ENCODE measurements around the gene CYP27C1. TPM values are rescaled to one million over a fixed set of nuclear protein-coding genes. Genes with fewer than 3 reads are reported as not detected.
"Not testable (repeated sequence)": the region's sequence is repeated elsewhere in the genome, so short reads cannot be mapped to it uniquely, and the experiment has no call there.

CYP27C1 gene
- total RNA-seq, 1 donor from 2014 or later: 3.0 TPM

DNA sequence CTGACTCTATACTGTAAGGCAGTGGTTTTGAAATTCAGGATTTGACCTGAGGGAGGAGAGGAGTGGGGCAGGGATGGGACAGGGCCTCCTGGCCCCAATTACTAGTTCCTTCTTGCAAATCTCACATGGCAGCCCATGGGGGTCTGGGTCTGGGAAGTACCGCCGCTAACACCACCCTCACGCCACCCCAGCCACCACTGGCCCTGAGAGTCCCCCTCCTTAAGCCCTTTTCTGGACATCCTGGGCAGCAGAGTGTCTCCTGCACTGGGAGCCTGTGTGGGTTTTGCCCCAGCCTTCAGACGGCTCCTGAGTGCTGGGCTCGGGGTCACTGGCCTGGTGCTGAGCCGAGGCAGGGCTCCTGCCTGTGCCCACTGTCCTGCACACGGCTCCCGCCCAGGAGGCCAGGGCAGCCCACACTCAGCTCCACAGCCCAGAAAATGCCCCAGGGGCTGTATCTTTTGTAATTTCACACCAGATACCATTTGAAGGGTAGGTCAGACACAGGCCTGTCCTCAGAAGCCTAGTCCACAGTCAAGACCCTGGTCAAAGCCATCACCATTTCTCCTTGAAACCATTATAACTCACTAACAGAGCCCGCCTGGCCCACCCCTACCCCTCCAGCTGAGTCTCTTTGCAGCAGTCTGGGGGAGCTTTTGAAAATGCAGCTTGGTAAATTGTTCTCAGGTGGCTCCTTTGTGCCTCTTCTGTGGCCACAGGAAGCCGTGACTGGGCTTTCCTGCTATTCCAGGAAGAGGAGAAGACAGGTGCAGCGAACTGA lies 55.1 kb downstream of the CYP27C1 start:
- no peak overlapping the region for H3K9ac ChIP-seq
- H2AFZ ChIP-seq (replicated peaks): no peak overlapping the region
- no peaks in the 10 kb centered on the region for H3F3A ChIP-seq (ENCODE audit: low read depth)
- Mint-ChIP-seq H3K27me3 (ENCODE audit: insufficient read depth, low read depth) (peaks cover 2% of the 10 kb centered on the region), H3K4me1 (peaks cover 14% of the 10 kb centered on the region), H3K9me3 (no peaks in the 10 kb centered on the region), H3K36me3 (no peaks in the 10 kb centered on the region), H3K27ac (no peak overlapping the region), H3K4me3 (no peak overlapping the region)
- no peaks in the 10 kb centered on the region for H3K79me2 ChIP-seq (ENCODE audit: low read depth)
- H3K4me2 ChIP-seq: no peak overlapping the region
- no peaks in the 10 kb centered on the region for H4K20me1 ChIP-seq (ENCODE audit: low read depth)
- no peaks in the 10 kb centered on the region for H3K27me3 ChIP-seq
- H3K4me3 ChIP-seq: no peak overlapping the region
- DNase-seq (ENCODE audit: low spot score): no peak
- no peaks in the 10 kb centered on the region for H3K36me3 ChIP-seq
- H3K4me1 ChIP-seq: no peaks in the 10 kb centered on the region
- TF ChIP-seq, protein P1, sequence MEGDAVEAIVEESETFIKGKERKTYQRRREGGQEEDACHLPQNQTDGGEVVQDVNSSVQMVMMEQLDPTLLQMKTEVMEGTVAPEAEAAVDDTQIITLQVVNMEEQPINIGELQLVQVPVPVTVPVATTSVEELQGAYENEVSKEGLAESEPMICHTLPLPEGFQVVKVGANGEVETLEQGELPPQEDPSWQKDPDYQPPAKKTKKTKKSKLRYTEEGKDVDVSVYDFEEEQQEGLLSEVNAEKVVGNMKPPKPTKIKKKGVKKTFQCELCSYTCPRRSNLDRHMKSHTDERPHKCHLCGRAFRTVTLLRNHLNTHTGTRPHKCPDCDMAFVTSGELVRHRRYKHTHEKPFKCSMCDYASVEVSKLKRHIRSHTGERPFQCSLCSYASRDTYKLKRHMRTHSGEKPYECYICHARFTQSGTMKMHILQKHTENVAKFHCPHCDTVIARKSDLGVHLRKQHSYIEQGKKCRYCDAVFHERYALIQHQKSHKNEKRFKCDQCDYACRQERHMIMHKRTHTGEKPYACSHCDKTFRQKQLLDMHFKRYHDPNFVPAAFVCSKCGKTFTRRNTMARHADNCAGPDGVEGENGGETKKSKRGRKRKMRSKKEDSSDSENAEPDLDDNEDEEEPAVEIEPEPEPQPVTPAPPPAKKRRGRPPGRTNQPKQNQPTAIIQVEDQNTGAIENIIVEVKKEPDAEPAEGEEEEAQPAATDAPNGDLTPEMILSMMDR (IDR thresholded peaks at IDR 0.05): no peak
- TF ChIP-seq EZH2 (IDR thresholded peaks at IDR 0.05) (no peak), EZH2phosphoT487 (IDR thresholded peaks at IDR 0.05) (no peak)
- no peaks in the 10 kb centered on the region for H3K9me3 ChIP-seq (ENCODE audit: low read depth)
- no peak overlapping the region for H3K27ac ChIP-seq

DNA sequence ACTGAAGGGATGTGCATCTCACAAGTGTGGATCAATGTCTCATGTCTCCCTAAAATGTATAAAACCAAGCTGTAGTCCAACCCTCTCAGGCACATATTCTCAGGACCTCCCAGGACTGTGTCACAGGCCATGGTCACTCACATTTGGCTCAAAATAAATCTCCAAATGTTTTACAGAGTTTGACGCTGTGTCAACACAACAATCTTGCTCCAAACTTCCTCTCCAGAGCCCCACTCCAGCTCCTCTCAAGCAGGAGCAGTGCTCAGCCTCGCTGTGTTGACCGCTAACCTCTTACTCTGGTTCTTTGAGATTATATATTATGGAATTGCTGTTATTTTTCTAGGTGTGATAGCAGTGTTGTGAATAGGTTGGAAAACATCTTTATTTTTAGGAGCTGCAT lies 56.2 kb downstream of the CYP27C1 start:
- H2AFZ ChIP-seq (replicated peaks): no peak overlapping the region
- Mint-ChIP-seq H3K4me3 (no peak overlapping the region), H3K36me3 (no peaks in the 10 kb centered on the region), H3K27ac (no peak overlapping the region), H3K4me1 (peaks cover 14% of the 10 kb centered on the region), H3K9me3 (no peaks in the 10 kb centered on the region), H3K27me3 (ENCODE audit: insufficient read depth, low read depth) (peaks cover 2% of the 10 kb centered on the region)
- no peak for DNase-seq (ENCODE audit: low spot score)
- H3K4me2 ChIP-seq: no peak overlapping the region
- no peak overlapping the region for H3K27ac ChIP-seq
- H3K9ac ChIP-seq: no peak overlapping the region
- H4K20me1 ChIP-seq (ENCODE audit: low read depth): no peaks in the 10 kb centered on the region
- no peaks in the 10 kb centered on the region for H3K36me3 ChIP-seq
- no peaks in the 10 kb centered on the region for H3K27me3 ChIP-seq
- no peak overlapping the region for H3K4me3 ChIP-seq
- no peaks in the 10 kb centered on the region for H3F3A ChIP-seq (ENCODE audit: low read depth)
- H3K79me2 ChIP-seq (ENCODE audit: low read depth): no peaks in the 10 kb centered on the region
- TF ChIP-seq EZH2phosphoT487 (IDR thresholded peaks at IDR 0.05): no peak
- TF ChIP-seq, protein P1 (IDR thresholded peaks at IDR 0.05): no peak
- TF ChIP-seq EZH2 (IDR thresholded peaks at IDR 0.05): no peak
- H3K9me3 ChIP-seq (ENCODE audit: low read depth): no peaks in the 10 kb centered on the region
- H3K4me1 ChIP-seq: no peaks in the 10 kb centered on the region

DNA sequence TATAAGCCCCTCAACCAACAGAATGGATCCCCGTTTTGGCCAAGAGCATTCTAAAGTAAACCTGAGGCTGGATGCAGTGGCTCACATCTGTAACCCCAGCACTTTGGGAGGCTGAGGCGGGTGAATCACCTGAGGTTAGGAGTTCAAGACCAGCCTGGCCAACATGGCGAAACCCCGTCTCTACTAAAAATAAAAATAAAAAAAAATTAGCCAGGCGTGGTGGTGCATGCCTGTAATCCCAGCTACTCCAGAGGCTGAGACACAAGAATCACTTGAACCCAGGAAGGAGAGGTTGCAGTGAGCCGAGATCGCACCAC lies 57.1 kb downstream of the CYP27C1 start:
- H3K9ac ChIP-seq; H3K79me2 ChIP-seq (ENCODE audit: low read depth); H3K9me3 Mint-ChIP-seq; H3K27me3 Mint-ChIP-seq (ENCODE audit: insufficient read depth, low read depth); H3K9me3 ChIP-seq (ENCODE audit: low read depth); H3K4me1 ChIP-seq; H3K27me3 ChIP-seq; H3K27ac ChIP-seq; H3K27ac Mint-ChIP-seq; H4K20me1 ChIP-seq (ENCODE audit: low read depth); H3F3A ChIP-seq (ENCODE audit: low read depth); H3K4me2 ChIP-seq; H3K36me3 ChIP-seq; H3K4me3 ChIP-seq; H2AFZ ChIP-seq (replicated peaks); H3K4me3 Mint-ChIP-seq; DNase-seq (ENCODE audit: low spot score); H3K36me3 Mint-ChIP-seq: not testable (repeated sequence)
- peaks cover 14% of the 10 kb centered on the region for H3K4me1 Mint-ChIP-seq

DNA sequence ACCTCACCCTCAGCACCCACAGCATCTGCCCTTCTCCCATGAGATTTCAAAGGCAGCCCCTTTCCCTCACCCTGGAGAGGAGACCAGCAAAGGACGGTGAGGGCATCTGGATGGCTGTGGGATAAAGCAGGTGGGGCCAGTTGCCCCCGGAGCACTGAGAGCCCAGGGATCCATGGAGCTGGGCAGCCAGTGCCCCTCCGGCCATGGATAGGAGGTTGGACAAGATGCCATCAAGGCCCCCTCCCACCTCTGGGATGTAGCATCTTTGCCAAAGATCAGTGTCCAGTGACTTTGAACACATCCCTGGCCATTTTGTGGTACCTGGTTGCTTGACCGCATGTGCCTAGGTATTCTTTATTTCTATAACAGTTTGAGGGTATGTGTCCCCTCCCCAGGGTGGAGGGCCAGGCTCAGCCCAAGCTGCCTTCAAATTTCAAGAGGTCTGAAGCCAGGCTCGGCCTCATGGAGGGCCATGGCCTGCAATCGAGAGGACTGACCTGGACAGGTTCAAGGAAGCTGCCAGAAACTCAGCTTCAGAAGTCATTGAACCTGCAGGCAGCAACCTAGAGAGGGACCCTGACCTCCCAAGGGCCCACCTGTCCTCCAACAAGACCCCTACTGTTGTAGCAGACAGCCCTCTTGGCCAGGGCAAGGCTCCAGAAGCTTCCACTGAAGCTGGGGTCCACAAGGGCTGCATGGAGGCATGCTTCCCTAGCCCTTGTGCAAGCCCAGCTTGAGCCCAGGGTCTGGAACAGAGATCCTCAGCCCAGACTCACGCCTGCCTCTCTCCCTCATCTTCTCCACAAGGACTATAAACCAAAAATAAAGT lies 57.6 kb downstream of the CYP27C1 start:
- H3K4me3 ChIP-seq: no peak overlapping the region
- TF ChIP-seq, protein P1 (IDR thresholded peaks at IDR 0.05): no peak
- no peak for TF ChIP-seq EZH2phosphoT487 (IDR thresholded peaks at IDR 0.05)
- TF ChIP-seq EZH2 (IDR thresholded peaks at IDR 0.05): no peak

More for the DNA sequence above, 57.6 kb downstream of the CYP27C1 start:
- Histone ChIP-seq H3K27me3 (no peaks in the 10 kb centered on the region), H3K79me2 (ENCODE audit: low read depth) (no peaks in the 10 kb centered on the region), H3K9ac (no peak overlapping the region), H2AFZ (replicated peaks) (no peak overlapping the region), H3K27ac (no peak overlapping the region), H3K4me2 (no peak overlapping the region), H3K36me3 (no peaks in the 10 kb centered on the region), H4K20me1 (ENCODE audit: low read depth) (no peaks in the 10 kb centered on the region), H3K4me1 (peaks cover 3% of the 10 kb centered on the region), H3F3A (ENCODE audit: low read depth) (no peaks in the 10 kb centered on the region), H3K9me3 (ENCODE audit: low read depth) (no peaks in the 10 kb centered on the region)
- Mint-ChIP-seq H3K4me1 (peaks cover 16% of the 10 kb centered on the region), H3K9me3 (no peaks in the 10 kb centered on the region), H3K27me3 (ENCODE audit: insufficient read depth, low read depth) (peaks cover 2% of the 10 kb centered on the region), H3K27ac (no peak overlapping the region), H3K4me3 (no peak overlapping the region), H3K36me3 (no peaks in the 10 kb centered on the region)
- no peak for DNase-seq (ENCODE audit: low spot score)
